HG02943 (cell line): ENCODE data around the gene PCIF1.
"Not testable (repeated sequence)": the region's sequence is repeated elsewhere in the genome, so short reads cannot be mapped to it uniquely, and the experiment has no call there.

Experiments
- ATAC-seq: cut with Tn5 transposase; IDR thresholded peaks from one replicate; pipeline ENCODE4 v1.9.1; 2021; ENCODE audit warnings: mild to moderate bottlenecking, low read depth, moderate library complexity; ENCODE audit not compliant: unreplicated experiment

Gene PCIF1

DNA sequence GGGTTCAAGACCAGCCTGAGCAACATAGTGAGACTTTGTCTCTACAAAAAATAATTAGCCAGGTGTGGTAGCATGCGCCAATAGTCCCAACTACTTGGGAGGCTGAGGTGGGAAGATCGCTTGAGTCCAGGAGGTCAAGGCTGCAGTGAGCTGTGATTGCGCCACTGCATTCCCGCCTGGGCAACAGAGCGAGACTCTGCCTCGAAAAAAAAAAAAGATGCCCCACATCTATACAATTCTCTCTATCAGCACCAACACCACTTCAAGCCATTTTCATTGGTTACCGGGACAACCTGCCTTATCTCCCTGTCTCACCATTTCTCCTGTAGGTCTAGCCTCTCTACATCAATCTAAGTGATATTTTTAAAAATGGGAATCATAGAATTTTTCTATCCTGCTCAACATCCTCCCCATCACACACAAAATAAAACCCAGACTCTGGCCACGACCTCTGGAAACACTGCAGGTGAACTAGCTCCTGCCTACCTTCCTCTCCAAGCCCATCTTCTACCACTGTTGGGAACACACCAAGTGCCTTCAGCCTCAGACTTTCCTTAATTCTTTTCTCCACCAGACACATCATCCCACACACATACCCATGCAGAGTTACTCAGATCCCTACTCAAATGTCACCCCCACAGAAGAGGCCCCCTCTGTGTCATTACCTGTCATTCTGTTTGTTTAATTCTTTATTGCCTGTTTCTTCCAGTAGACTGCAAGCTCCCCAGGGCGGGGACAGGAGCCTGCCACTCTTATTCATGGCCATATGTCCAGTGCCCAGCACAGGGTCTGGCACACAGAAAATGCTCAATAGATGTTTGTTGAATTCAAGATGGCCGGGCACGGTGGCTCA lies 12.9 kb upstream of the PCIF1 start:
- no peak for ATAC-seq

DNA sequence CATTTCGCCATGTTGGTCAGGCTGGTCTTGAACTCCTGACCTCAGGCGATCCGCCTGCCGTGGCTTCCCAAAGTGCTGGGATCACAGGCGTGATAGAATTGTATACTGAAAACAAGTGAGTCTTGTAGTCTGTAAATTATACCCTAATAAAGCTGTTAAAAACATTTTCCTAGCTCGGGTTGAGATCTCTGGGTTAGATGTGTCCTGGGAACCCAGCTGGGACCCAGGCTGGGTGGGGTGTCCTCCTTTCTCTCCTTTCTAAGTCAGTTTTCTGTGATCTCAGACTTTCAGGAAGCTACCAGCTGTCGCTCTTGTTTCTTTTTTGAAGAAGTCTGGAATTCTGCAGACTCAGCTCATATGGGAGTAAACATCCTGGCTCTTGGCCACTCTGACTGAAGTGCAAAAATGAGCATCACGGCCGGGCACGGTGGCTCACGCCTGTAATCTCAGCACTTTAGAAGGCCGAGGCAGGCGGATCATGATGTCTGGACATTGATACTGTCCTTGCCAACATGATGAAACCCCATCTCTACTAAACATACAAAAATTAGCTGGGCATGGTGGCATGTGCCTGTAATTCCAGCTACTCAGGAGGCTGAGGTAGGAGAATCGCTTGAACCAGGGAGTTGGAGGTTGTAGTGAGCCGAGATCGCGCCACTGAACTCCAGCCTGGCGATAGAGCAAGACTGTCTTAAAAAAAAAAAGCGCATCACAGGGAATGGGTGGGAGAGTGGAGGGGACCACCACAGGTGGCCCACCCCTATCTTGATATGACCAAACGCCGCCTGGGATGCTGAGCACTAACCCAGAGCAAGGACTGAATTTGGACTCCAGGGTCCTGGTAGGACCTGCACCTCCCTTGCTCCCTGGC lies 9.9 kb upstream of the PCIF1 start:
- ATAC-seq = no peak

DNA sequence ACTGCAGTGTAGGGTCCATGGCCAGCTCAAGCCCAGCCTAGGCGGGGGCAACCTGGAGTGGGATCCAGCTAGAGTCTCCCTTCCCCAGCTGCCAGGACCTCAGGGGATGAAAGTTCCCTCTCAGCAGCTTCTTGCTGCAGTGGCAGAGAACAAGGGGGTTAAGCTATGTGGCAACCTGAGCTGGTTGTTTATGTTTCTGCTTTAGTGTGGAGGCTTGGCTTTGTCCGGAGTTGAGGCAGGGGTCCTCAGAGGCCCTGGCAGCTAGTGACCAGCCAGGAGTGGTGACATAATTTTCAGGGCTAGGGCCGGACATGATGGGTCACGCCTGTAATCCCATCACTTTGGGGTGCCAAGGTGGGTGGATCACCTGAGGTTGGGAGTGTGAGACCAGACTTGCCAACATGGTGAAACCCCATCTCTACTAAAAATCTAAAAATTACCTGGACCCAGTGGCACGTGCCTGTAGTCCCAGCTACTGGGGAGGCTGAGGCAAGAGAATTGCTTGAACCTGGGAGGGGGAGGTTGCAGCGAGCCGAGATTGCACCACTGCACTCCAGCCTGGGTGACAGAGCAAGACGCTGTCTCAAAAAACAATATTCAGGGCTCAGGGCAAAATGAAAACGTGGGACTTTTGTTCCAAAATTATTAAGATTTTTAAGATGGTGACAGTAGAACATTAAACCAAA lies 8.5 kb upstream of the PCIF1 start:
- no peak for ATAC-seq

DNA sequence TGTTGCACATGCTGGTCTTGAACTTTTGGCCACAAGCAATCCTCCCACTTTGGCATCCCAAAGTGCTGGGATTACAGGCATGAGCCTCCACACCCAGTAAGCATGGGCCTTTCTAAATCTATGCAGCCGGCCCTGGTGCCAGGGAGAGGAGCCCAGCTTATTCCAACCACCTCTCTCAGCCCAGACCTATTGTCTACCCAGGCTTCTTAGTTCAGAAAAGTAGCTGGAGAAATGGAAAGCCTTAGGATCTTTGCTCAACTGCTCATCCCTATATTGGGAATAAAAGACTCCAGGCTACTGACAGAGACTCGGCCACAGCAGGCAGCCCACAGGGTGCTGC lies 7.8 kb upstream of the PCIF1 start:
- no peak for ATAC-seq

DNA sequence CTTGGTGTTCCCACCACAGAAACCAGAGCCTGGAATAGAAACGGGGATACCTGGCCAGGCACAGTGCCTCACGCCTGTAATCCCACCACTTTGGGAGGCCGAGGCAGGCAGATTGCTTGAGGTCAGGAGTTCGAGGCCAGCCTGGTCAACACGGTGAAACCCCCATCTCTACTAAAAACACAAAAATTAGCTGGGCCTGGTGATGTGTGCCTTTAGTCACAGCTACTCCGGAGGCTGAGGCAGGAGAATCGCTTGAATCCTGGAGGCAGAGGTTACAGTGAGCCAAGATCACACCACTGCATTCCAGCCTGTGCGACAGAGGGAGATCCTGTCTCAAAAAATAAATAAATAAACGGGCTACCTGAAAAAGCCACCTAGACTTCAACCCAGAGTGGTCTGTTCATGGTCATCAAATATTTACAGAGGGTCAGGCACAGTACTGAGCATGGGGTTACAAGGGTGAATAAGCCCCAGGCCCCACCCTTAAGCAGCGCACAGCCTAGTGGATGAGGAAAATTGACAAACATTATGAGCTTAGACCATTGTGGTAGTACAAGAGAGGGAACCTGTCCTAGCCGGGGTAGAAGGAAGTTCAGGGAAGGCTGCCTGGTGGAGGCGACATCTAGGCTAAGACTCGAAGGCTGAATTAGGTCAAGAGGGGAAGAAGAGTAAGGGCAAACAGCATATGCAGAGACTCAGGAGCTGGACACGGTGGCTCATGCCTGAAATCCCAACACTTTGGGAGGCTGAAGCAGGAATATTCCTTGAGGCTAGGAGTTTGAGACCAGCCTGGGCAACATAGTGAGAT lies 7.2 kb upstream of the PCIF1 start:
- ATAC-seq = no peak

DNA sequence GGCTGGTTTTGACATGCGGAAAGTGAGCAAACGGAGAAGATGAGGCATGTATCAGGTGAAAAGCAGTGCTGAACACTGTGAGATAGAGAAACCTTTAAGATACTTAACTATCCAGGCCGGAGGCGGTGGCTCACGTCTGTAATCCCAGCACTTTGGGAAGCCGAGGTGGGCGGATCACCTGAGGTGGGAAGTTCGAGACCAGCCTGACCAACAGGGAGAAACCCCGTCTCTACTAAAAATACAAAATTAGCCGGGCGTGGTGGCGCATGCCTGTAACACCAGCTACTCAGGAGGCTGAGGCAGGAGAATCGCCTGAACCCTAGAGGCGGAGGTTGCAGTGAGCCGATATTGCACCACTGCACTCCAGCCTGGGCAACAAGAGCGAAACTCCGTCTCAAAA lies 2.8 kb upstream of the PCIF1 start:
- not testable (repeated sequence) for ATAC-seq

DNA sequence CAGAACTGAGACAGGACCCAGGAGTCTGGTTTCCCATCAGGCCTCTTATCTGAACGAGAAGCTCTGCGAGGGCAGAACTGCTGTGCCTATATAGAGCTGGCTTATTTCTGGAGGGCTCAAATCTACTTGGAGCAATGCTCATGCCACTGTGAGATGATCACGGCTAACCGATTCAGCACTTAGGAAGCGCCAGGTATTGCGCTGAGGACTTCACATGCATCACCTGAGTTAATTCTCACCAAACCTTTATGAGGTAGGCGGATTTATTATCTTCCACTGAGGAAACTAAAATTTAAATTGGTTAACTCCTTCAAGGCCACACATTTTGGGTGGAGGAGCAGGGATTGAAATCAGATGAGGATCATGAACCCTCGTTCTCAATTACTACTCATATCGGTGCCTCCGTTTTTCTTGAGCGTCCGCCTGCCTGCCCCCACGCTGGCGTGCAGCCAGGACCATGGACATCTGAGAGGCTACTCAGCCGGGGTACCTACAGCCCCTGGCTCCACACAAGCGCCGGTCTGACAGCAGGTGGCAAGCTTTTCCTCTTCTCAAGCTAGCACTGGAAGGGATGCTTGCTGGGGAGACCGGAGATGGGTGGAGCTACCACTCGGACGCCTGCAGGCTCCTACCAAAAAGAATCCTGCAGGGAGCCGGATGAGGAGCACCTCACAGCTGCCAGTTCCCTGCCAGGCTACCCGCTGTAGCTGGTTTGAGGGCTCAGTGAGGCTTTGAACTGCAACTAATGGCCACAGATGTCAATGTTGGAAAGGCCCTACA lies 1.0 kb upstream of the PCIF1 start:
- ATAC-seq = no peak

DNA sequence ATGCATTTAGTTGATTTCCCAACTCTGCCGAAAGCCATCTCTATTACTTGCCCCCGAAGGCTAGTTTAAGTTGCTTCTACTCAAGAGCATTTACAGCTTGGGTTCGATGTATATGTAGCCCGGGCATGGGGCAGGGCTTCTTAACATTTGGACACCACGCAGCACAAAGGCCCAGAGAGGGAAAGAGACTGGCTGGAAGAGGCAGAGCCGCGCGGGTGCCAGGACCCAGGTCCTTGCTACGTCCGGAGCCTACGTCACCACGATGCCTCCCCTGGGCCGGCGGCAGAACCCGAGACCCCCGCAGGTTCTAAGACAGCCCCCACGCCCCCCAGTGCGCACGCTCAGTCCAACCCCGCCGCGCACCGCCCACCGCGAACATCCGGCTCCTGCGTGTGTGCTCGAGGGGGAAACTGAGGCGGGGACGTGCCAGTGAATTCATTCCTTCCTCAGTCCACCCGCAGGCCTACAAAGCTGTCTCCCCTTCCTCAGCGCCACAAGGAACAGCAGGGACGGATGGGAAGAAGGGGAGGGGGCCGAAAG lies 367 bp upstream of the PCIF1 start:
- peak; percentile 23 for ATAC-seq

DNA sequence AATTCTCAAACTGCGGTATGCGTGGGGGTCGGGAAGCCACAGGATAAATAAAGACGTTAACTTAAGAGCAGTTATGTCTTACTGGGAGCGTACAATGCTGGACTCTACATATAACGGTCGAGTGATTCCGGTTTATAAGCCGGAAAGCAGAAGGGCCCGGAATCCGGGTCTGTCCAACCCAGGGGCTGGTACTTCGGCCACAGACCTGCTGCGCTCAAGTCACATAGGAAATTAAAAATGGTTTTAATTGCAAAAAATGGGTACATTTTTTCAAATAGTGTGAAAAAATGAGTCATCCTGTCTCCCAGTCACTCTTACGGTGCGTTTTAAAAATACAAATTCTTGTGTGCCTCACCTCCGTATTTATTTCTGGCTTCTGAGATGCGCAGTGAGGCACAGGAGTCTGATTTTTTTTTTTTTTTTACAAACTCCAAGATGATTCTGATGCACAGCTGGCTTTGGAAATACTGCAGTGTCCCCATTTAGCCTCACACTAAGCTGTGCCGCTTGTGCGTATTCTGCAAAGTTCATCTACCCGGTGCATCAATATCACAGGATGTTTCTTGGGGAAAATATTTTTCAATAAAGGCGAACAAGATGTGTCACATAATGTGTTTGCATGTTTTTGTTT lies 1.0 kb downstream of the PCIF1 start:
- ATAC-seq = peak; percentile 2

DNA sequence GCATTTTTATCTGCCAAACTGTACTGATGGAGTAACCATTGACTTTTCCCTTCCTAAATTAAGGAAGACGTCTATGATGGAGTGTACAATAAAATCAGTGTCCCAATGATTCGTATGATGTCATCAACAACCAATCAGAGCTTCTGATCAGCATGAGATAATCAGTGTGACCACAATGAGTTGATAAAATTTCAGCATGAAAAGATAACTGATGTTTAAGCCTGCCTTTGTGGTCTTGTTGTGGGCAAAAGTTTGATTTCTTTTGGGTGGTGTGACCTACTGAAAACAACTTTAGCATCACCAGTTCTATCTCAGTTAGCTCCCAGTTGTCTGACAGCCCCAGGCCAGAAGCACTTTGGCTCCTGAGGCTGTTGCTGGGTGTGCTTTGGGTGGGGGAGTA lies 3.3 kb downstream of the PCIF1 start:
- no peak for ATAC-seq

DNA sequence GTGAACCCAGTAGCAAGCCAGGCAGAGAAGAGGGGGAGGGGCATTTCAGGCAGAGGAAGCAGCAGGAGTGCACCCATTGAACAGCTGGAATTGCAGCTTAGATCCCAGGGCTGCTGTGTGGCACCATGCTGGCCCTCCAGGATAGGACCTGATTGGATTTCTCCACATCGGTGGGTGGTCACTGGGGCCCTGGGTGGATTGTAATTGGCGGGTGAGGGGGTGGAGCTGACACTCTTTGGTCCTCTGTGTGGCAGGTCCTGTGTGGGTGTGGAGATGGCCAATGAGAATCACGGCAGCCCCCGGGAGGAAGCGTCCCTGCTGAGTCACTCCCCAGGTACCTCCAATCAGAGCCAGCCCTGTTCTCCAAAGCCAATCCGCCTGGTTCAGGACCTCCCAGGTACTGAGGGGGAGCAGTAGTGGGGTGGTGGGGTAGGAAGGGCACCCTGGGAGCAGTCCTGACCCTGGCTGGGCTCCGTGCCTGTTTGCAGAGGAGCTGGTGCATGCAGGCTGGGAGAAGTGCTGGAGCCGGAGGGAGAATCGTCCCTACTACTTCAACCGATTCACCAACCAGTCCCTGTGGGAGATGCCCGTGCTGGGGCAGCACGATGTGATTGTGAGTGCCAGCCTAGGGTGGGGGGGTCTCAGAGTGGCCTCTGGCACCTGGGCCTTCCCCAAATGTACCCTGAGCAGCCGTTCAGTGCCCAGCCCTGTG lies 4.4 kb downstream of the PCIF1 start:
- ATAC-seq = no peak

DNA sequence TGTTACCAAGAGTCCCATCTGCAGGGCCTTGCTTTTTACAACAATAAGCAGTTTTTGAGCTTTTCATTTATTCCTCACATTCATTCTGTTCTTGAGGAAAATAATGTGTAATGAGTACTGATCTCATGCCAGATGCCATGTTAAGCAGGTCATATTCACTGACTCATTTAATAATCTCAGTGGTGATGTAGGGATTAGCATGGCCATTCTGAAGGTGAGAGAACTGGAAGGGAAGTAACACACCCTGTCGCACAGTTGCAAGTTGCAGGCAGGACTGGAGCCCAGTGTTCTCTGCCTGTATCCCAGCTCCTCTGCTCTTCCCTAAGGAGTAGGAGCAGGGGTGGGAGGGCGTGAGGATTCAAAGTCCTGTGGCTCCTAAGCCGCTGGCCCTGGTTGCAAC lies 5.6 kb downstream of the PCIF1 start:
- ATAC-seq = no peak

DNA sequence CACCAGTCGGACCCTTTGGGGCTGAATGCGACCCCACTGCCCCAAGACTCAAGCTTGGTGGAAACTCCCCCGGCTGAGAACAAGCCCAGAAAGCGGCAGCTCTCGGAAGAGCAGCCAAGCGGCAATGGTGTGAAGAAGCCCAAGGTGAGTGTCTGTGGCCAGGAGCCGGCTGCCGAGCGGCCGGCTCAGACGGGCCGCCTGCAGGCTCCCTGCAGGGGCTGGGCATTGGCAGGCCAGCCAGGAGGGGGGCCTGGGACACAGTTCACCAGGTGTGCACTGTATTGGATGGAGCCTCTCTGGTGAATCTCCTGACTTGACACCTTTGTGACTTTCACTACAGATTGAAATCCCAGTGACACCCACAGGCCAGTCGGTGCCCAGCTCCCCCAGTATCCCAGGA lies 6.0 kb downstream of the PCIF1 start:
- no peak for ATAC-seq

DNA sequence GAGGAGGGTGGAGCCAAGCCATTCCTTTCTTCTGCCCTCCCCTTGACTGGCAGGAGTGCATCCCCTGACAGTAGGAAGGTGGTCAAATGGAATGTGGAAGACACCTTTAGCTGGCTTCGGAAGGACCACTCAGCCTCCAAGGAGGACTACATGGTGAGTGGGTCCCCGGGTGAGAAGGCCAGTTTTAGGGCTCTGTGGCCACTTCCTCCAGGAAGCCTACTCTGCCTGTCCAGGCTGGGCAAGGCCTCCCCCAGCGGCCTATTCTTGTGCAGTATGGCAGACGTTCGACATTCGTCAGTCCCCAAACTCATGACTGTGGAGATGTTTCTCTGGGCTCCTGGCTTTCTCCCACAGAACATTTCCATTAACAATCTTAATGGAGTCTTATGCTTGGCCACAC lies 9.1 kb downstream of the PCIF1 start:
- no peak for ATAC-seq

DNA sequence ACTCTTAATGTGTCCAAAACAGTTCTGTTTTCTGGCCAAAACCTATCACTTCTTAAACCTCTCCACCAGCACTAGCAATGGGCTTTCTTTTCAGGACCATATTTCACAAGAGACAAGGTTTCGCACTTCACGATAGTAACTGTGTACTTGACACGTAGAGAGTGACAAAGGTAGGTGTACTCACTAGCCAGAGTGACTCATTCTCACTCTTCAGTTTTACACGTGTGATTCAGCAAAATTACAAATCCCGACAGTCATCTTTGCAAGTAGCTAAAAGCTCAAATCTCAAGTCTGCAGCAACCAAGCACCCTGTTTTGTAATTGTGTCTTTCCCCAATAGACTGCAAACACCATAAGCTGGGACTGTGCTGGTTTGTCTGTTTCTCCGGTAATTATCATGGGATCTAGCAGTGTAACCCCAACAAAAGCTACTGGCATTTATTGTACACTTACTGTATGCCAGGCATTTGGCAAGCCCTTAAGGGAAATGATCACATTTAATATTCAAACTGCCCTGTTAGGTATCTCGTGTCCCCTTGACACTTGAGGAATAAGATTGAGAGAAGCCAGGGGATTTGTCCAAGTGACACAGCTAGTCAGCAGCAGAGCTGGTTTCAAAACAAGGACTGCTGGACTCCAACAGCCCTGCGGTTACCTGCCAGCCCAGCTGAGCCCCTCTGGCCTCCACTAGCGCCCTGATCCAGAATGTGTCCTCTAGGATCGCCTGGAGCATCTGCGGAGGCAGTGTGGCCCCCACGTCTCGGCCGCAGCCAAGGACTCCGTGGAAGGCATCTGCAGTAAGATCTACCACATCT lies 9.9 kb downstream of the PCIF1 start:
- no peak for ATAC-seq

DNA sequence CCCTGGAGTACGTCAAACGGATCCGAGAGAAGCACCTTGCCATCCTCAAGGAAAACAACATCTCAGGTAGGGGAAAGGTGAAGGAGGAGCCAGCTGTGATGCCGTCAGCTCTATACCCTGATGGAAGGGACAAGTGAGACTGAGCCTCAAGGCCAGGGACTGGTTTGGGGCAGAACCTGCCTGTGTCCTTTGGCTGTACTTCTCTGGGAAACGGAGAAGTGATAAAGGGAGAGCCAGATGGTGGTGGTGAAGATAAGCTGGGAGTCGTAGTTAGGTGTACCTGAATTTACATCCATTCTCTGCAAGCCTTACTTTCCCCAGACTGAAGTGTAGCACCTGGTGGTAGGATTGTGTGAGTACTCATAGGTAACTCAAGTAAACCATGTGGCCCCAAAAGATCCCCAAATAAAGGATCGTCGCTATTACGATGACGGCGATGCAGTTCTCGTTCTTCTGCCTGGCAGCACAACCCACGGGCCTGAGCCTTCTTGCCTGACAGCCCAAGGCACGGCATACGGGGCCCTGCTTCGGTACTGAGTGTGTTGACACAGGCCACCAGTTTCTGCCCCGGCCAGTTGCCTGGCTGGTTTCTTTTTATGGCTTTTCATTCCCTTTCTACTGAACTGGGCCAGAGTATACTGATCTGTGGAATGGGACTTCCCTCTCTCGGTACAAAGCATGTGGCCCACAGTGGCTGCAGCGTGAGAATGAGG lies 10.6 kb downstream of the PCIF1 start:
- ATAC-seq = no peak

DNA sequence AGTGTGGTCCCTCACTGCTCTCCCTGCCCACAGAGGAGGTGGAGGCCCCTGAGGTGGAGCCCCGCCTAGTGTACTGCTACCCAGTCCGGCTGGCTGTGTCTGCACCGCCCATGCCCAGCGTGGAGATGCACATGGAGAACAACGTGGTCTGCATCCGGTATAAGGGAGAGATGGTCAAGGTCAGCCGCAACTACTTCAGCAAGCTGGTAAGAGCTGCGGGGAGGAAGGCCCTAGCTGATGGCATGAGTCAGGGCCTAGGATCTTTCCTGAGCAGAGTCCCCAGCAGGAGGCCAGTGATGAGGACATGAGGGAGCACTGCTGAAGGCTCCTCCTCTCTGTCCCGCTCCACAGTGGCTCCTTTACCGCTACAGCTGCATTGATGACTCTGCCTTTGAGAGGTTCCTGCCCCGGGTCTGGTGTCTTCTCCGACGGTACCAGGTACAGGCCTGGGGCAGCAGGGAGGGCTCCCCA lies 11.2 kb downstream of the PCIF1 start:
- no peak for ATAC-seq
